CD4-positive, CD25-positive, alpha-beta regulatory T cell (primary cell): ENCODE measurements around the gene TPCN1. TPM values are rescaled to one million over a fixed set of nuclear protein-coding genes. Genes with fewer than 3 reads are reported as not detected.

ENCODE experiments used
- ATAC-seq, 2 donors: fragments of 150-1000 bp; cut with Tn5 transposase; one replicate each; pipeline ENCODE4 v1.10.0; 2021; ENCODE audit warnings: low read depth in 2 of 2, moderate number of reproducible peaks in 2 of 2, moderate library complexity in 1 of 2
- DNase-seq, 3 donors: peaks; one replicate each; pipeline versions ENCODE4 v3.0.0 to v3.0.0-alpha.2; 2012 to 2022; ENCODE audit warnings: mixed read lengths in 1 of 3
- H3K27ac ChIP-seq: one replicate; pipeline ENCODE4 v1.7.0; 2013; ENCODE audit warnings: mild to moderate bottlenecking, low read length; ENCODE audit not compliant: insufficient read depth, poor library complexity, severe bottlenecking
- H3K27me3 ChIP-seq: one replicate; pipeline ENCODE4 v1.7.0; 2013; ENCODE audit warnings: low read length; ENCODE audit not compliant: control insufficient read depth, insufficient read depth
- H3K36me3 ChIP-seq: one replicate; pipeline ENCODE4 v1.7.0; 2013; ENCODE audit warnings: mild to moderate bottlenecking, low read length, moderate library complexity; ENCODE audit not compliant: control insufficient read depth, insufficient read depth
- H3K4me1 ChIP-seq: 2 replicates; pipeline ENCODE4 v1.7.0; 2013; ENCODE audit warnings: mild to moderate bottlenecking, low read length; ENCODE audit not compliant: insufficient read depth, control insufficient read depth, poor library complexity, severe bottlenecking
- H3K4me3 ChIP-seq: one replicate; pipeline ENCODE4 v1.7.0; 2013; ENCODE audit warnings: low read depth, mild to moderate bottlenecking, low read length, moderate library complexity
- H3K9me3 ChIP-seq, 2 experiments: 1 replicate in 1 of 2; 2 replicates in 1 of 2; pipeline ENCODE4 v1.7.0; 2013; ENCODE audit warnings: low read length in 2 of 2, mild to moderate bottlenecking in 1 of 2, moderate library complexity in 1 of 2; ENCODE audit not compliant: control insufficient read depth in 2 of 2
- H3K27ac Mint-ChIP-seq, 3 donors: one replicate each; pipeline ENCODE4 v1.8.0; 2020 to 2022; ENCODE audit warnings: mild to moderate bottlenecking in 3 of 3, mixed read lengths in 3 of 3, moderate library complexity in 2 of 3
- H3K27me3 Mint-ChIP-seq: one replicate; pipeline ENCODE4 v1.8.0; 2022; ENCODE audit warnings: mild to moderate bottlenecking, mixed read lengths
- H3K36me3 Mint-ChIP-seq: one replicate; pipeline ENCODE4 v1.8.0; 2020; ENCODE audit warnings: mixed read lengths
- H3K4me1 Mint-ChIP-seq, 4 donors: one replicate each; pipeline ENCODE4 v1.8.0; 2020 to 2022; ENCODE audit warnings: mixed read lengths in 4 of 4, mild to moderate bottlenecking in 1 of 4
- H3K4me3 Mint-ChIP-seq, 4 donors: one replicate each; pipeline ENCODE4 v1.8.0; 2020 to 2022; ENCODE audit warnings: mild to moderate bottlenecking in 4 of 4, mixed read lengths in 4 of 4, moderate library complexity in 3 of 4
- H3K9me3 Mint-ChIP-seq, 7 donors: one replicate each; pipeline ENCODE4 v1.8.0; 2020 to 2022; ENCODE audit warnings: mixed read lengths in 7 of 7, mild to moderate bottlenecking in 3 of 7, moderate library complexity in 2 of 7
- polyA plus RNA-seq, 4 donors: library from polyadenylated mRNA; unstranded; fragments of 300-500 nt; fragmentation: Illumina TruSeq; gene quantifications; one replicate each; pipeline ENCODE4 v1.2.3, GENCODE V29; 2021
- total RNA-seq: library from RNA; stranded (reverse); gene quantifications from one replicate; pipeline ENCODE4 v1.2.3, GENCODE V29; 2022

Gene TPCN1
- total and polyA plus RNA-seq, 5 donors from 2014 or later = 5.2 to 44.9 (median 8.4) TPM

DNA sequence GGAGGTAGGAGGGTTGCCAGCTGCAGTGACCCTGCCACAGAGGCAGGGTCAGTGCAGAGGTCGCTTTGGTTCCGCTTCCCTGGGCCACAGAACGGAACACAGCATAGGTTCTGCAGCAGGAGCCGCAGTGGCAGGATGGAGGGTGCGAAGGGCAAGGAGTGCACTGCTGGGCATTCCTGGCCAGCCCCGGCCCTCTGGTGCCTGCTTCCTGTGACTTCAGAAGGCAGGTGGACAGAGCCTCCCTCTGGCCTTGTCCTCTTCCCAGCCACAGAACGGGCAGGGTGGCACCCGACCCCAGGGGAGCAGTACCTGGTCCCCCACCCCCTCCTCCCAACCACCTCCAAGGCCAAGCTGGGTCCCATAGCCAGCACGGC is 75.9 kb downstream of the TPCN1 start:
- ATAC-seq (no peak), DNase-seq (no peak)
- H3K4me3 ChIP-seq = no peak overlapping the region
- H3K36me3 ChIP-seq = peaks cover 45% of the 10 kb centered on the region
- H3K27me3 ChIP-seq = no peaks in the 10 kb centered on the region
- no peaks in the 10 kb centered on the region for H3K9me3 ChIP-seq
- H3K9me3 Mint-ChIP-seq = no peaks in the 10 kb centered on the region
- H3K36me3 Mint-ChIP-seq = peaks cover 19% of the 10 kb centered on the region
- no peak overlapping the region for H3K27ac Mint-ChIP-seq
- H3K4me3 Mint-ChIP-seq = no peak overlapping the region
- peaks cover 0 to 5% (median 0%) of the 10 kb centered on the region in 4 donors for H3K4me1 Mint-ChIP-seq
- no peak overlapping the region for H3K27ac ChIP-seq
- no peaks in the 10 kb centered on the region for H3K4me1 ChIP-seq
- no peaks in the 10 kb centered on the region for H3K27me3 Mint-ChIP-seq

DNA sequence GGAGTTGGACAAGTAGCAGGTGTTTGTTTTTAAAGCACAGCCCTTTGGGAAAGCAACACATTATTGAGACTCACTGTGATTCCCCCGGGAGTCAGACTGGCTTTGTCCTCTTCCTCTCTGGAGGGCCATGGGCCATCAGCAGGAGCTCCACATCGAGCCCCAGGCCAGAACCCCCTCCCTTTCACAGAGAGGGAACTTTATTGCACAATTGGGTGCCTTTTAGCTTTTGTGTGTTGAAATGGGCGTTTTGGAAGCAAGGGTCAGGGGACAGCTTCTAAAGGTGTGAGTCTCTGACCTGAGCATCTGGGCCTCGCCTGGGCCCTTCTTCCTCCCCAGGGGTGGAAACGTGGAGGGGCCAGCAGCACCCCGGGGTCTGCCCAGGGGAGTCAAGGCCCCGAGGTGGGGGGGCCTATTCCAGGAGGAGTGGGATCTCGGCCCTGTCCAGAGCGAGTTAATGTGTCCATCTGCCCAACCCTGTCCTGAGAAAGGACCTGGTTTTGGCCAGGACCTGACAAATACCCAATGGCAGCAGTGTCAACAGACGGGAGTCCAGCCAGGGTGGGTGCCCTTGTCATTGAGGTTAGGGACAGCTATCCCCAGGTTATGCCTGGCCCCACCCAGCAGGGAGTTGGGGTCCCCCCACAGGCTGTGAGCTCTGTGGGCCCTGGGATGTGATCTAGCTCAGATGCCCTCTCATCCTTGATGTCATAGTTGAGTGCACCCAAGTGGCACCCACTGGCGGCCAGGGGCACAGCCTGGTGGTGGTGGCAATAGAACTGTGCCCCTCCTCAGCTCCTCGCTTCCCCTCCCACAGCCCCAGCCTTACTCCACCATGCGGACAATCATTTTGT is 76.6 kb downstream of the TPCN1 start:
- Mint-ChIP-seq H3K9me3 (no peaks in the 10 kb centered on the region), H3K4me1 (peaks cover 0 to 10% (median 2%) of the 10 kb centered on the region in 4 donors), H3K4me3 (no peak overlapping the region), H3K27me3 (no peaks in the 10 kb centered on the region), H3K27ac (peak overlapping the region in 2 of 3 donors; percentile 48 to 69), H3K36me3 (peaks cover 23% of the 10 kb centered on the region)
- H3K4me3 ChIP-seq = no peak overlapping the region
- peaks cover 46% of the 10 kb centered on the region for H3K36me3 ChIP-seq
- no peaks in the 10 kb centered on the region for H3K9me3 ChIP-seq
- ATAC-seq (no peak), DNase-seq (no peak)
- H3K4me1 ChIP-seq = no peaks in the 10 kb centered on the region
- no peaks in the 10 kb centered on the region for H3K27me3 ChIP-seq
- no peak overlapping the region for H3K27ac ChIP-seq

GRCh38 chr12:113298472-113298817 is 77.2 kb downstream of the TPCN1 start:
- Histone ChIP-seq H3K9me3 (no peaks in the 10 kb centered on the region), H3K36me3 (peaks cover 46% of the 10 kb centered on the region), H3K4me1 (no peaks in the 10 kb centered on the region), H3K27ac (no peak overlapping the region), H3K4me3 (no peak overlapping the region), H3K27me3 (no peaks in the 10 kb centered on the region)
- H3K9me3 Mint-ChIP-seq = no peaks in the 10 kb centered on the region
- no peaks in the 10 kb centered on the region for H3K27me3 Mint-ChIP-seq
- H3K4me1 Mint-ChIP-seq = peaks cover 0 to 16% (median 5%) of the 10 kb centered on the region in 4 donors
- peaks cover 25% of the 10 kb centered on the region for H3K36me3 Mint-ChIP-seq
- DNase-seq (no peak), ATAC-seq (no peak)
- no peak overlapping the region for H3K27ac Mint-ChIP-seq
- no peak overlapping the region for H3K4me3 Mint-ChIP-seq

GRCh38 chr12:113298861-113299545 is 77.7 kb downstream of the TPCN1 start:
- Mint-ChIP-seq H3K27ac (no peak overlapping the region), H3K36me3 (peaks cover 29% of the 10 kb centered on the region), H3K27me3 (no peaks in the 10 kb centered on the region), H3K9me3 (no peaks in the 10 kb centered on the region), H3K4me1 (peaks cover 0 to 19% (median 5%) of the 10 kb centered on the region in 4 donors), H3K4me3 (no peak overlapping the region)
- ATAC-seq (no peak), DNase-seq (no peak)
- no peaks in the 10 kb centered on the region for H3K9me3 ChIP-seq
- peak overlapping the region; percentile 5 for H3K27ac ChIP-seq
- H3K4me1 ChIP-seq = no peaks in the 10 kb centered on the region
- no peak overlapping the region for H3K4me3 ChIP-seq
- H3K27me3 ChIP-seq = no peaks in the 10 kb centered on the region
- H3K36me3 ChIP-seq = peaks cover 48% of the 10 kb centered on the region

DNA sequence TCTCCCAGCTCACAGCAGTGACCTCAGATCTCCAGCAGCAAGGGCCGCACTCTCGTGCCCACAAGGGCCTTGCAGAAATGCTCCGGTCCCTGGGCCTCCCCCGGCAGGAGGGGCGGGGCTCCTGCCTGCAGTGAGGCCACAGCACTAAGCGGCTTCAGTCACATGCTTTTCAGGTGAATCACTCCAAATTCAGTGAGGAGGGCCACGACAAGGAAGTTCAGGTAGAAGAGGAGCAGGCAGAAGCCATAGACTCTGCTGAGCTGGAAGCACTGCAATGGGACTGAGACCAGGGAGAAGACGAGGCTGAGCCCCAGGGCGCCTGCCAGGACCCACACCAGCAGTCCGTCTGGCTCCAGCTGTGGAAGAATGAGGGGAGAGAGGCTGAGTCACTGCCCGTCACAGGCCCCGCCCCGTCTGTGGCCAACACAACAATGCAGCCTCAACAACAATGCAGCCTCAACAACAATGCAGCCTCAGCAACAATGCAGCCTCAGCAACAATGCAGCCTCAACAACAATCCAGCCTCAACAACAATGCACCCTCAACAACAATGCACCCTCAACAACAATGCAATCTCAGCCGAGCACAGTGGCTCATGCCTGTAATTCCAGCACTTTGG is 78.5 kb downstream of the TPCN1 start:
- Histone ChIP-seq H3K27me3 (no peaks in the 10 kb centered on the region), H3K27ac (no peak overlapping the region), H3K9me3 (no peaks in the 10 kb centered on the region), H3K4me3 (no peak overlapping the region), H3K36me3 (peaks cover 53% of the 10 kb centered on the region), H3K4me1 (no peaks in the 10 kb centered on the region)
- Mint-ChIP-seq H3K27me3 (no peaks in the 10 kb centered on the region), H3K27ac (peak overlapping the region in 2 of 3 donors; percentile 38 to 63), H3K9me3 (no peaks in the 10 kb centered on the region), H3K4me3 (no peak overlapping the region), H3K4me1 (peaks cover 0 to 19% (median 5%) of the 10 kb centered on the region in 4 donors), H3K36me3 (peaks cover 31% of the 10 kb centered on the region)
- ATAC-seq (no peak), DNase-seq (no peak)

DNA sequence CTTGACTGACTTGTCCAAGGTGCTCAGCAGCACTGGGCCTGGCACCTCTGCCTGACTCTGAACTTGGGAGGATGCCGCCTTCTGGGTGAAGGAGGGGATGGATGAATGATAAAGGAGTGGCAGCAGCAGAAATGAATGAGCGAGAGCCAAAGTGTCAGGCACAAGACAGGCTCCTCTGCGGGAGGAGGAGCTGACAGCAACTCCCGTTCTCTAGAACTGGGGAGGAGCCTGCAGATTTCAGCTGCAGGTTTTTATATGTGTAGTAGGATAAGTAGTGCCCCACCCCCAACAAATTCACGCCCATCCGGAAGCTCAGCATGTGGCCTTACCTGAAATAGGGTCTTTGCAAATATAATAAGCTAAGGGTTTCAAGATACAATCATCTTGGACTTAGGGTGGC is 80.5 kb downstream of the TPCN1 start:
- ATAC-seq (no peak), DNase-seq (no peak)
- Mint-ChIP-seq H3K27ac (peak overlapping the region; percentile 26 to 73 (median 32)), H3K36me3 (peaks cover 32% of the 10 kb centered on the region), H3K4me1 (peaks cover 0 to 21% (median 5%) of the 10 kb centered on the region in 4 donors), H3K9me3 (no peaks in the 10 kb centered on the region), H3K4me3 (no peak overlapping the region), H3K27me3 (no peaks in the 10 kb centered on the region)
- Histone ChIP-seq H3K36me3 (peaks cover 65% of the 10 kb centered on the region), H3K9me3 (no peaks in the 10 kb centered on the region), H3K4me3 (no peak overlapping the region), H3K27ac (no peak overlapping the region), H3K4me1 (no peaks in the 10 kb centered on the region), H3K27me3 (no peaks in the 10 kb centered on the region)

- Histone ChIP-seq H3K36me3 (peaks cover 66% of the 10 kb centered on the region), H3K4me3 (no peak overlapping the region), H3K27me3 (no peaks in the 10 kb centered on the region), H3K4me1 (no peaks in the 10 kb centered on the region), H3K9me3 (no peaks in the 10 kb centered on the region), H3K27ac (no peak overlapping the region)
- ATAC-seq (no peak), DNase-seq (no peak)
- no peaks in the 10 kb centered on the region for H3K27me3 Mint-ChIP-seq
- no peaks in the 10 kb centered on the region for H3K9me3 Mint-ChIP-seq
- peaks cover 35% of the 10 kb centered on the region for H3K36me3 Mint-ChIP-seq
- H3K27ac Mint-ChIP-seq = peak overlapping the region; percentile 85 to 97 (median 88)
- H3K4me1 Mint-ChIP-seq = peaks cover 0 to 21% (median 5%) of the 10 kb centered on the region in 4 donors
- peak overlapping the region in 2 of 4 donors; percentile 4 to 75 for H3K4me3 Mint-ChIP-seq
Measured at GRCh38 chr12:113302466-113302865, 81.2 kb downstream of the TPCN1 start.
